PFSK-1 (cell line): ENCODE results near the gene TENT5C.

Source experiments
- POLR2AphosphoS5 ChIP-seq: IDR thresholded peaks from 2 replicates; pipeline ENCODE4 v1.6.1; 2012; ENCODE audit warnings: low read depth, mild to moderate bottlenecking, control low read depth, low read length, moderate library complexity
- REST ChIP-seq, 2 experiments: IDR thresholded peaks; 2 replicates each; pipeline versions ENCODE4 v1.6.1 to v1.8.0; 2011 to 2012; ENCODE audit warnings: low read depth in 2 of 2, low read length in 2 of 2, control low read depth in 1 of 2, inconsistent platforms in 1 of 2, mild to moderate bottlenecking in 1 of 2, moderate library complexity in 1 of 2; ENCODE audit not compliant: insufficient read depth in 1 of 2
- SIN3A ChIP-seq: IDR thresholded peaks from 2 replicates; pipeline ENCODE4 v1.6.1; 2012; ENCODE audit warnings: mild to moderate bottlenecking, low read length, moderate library complexity, borderline replicate concordance; ENCODE audit not compliant: insufficient read depth

GRCh38 chr1:117599286-117600221 is 6.3 kb upstream of the TENT5C start:
- TF ChIP-seq REST (IDR thresholded peaks at IDR 0.05; ENCODE audit: insufficient read depth in 1 of 2, low read depth in 2 of 2, low read length in 2 of 2): no peak
- no peak for TF ChIP-seq POLR2AphosphoS5
- no peak for TF ChIP-seq SIN3A
